SKM-1 treated with dmso at 0.1 percent for 144 hours (cell line): Measurements from ENCODE around the gene TRMT10C.
"Not testable (repeated sequence)": the region's sequence is repeated elsewhere in the genome, so short reads cannot be mapped to it uniquely, and the experiment has no call there.

ENCODE experiments used
- DNase-seq: peaks from one replicate; lab custom pipeline; 2025; ENCODE audit not compliant: unreplicated experiment; lab: John Stamatoyannopoulos, UW

TRMT10C gene

DNA sequence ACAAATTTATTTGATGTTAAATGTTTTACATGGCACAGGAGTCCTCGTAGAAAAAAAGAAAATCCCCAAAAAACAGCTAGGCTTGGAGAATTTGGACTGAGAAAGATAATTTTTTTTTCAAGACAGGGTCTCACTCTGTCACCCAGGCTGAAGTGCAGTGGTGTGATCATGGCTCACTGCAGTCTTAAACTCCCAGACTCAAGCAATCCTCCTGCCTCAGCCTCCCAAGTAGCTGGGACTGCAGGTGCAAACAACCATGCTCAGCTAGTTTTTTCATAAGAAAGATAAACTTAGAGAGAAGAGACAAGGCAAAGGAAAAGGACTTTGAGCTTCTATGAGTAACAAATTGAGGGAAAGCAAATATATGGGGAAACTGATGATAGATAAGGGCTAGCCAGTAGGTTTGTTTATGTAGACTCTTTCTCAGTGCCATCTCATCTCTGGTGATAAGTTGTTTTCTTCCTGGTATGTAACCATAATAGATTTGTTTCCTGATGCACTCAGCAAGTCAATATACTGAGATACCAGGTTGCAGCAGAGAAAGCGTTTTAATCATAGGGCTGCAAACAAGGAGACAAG is 13.1 kb upstream of the TRMT10C start:
- no peak for DNase-seq

DNA sequence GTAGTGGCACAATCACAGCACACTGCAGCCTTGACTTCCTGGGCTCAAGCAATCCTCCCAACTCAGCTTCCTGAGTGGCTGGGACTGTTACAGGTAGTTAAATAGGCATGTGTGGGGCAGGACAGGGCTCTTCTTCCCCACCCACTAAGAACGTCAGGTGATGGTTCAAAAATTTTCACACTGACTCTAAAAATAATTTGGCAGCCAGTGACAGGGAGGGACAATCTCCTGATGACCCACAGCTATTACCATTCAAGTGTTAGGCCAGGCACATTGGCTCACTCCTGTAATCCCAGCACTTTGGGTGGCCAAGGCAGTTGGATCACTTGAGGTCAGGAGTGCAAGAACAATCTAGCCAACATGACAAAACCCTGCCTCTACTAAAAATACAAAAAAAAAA is 12.2 kb upstream of the TRMT10C start:
- no peak for DNase-seq

DNA sequence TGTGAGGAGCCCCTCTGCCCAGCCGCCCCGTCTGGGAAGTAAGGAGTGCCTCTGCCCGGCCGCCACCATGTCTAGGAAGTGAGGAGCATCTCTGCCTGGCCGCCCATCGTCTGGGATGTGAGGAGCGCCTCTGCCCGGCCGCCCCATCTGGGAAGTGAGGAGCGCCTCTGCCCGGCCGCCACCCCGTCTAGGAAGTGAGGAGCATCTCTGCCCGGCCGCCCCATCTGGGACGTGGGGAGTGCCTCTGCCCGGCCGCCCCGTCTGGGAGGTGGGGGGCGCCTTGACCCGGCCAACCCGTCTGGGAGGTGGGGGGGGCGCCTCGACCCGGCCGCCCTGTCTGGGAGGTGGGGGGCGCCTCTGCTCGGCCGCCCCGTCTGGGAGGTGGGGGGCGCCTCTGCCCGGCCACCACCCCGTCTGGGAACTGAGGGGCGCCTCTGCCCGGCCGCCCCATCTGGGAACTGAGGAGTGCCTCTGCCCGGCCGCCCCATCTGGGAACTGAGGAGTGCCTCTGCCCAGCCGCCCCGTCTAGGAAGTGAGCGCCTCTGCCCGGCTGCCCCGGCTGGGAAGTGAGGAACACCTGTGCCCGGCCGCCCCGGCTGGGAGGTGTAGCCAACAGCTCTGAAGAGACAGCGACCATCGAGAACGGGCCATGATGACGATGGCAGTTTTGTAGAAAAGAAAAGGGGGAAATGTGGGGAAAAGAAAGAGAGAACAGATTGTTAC is 10.1 kb upstream of the TRMT10C start:
- not testable (repeated sequence) for DNase-seq

DNA sequence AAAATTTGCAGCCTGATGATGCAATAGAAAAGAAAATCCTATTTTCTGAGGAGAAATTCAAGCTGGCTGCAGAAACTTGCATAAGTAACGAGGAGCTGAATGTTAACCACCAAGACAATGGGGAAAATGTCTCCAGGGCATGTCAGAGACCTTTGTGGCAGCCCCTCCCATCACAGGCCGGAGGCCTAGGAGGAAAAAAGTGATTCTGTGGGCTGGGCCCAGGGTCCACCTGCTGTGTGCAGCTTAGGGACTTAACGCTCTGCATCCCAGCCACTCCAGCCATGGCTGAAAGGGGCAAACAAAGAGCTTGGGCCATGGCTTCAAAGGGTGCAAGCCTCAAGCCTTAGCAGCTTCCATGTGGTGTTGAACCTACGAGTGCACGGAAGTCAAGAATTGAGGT is 8.3 kb upstream of the TRMT10C start:
- not testable (repeated sequence) for DNase-seq

DNA sequence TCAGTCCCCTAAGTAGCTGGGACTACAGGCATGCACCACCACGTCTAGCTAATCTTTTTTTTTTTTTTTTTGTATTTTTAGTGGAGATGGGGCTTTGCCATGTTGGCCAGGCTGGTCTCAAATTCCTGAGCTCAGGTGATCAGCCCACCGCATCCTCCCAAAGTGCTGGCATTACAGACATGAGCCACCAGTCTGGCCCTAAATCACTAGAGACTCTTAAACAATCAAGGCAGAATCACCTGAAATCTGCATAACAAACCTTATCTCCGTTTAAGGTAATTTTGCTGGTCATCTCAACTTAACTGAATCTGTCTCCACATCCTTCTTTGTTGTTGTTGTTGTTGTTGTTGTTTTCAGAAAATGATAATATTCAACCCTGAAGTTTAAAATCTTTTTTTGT is 5.6 kb upstream of the TRMT10C start:
- no peak for DNase-seq

DNA sequence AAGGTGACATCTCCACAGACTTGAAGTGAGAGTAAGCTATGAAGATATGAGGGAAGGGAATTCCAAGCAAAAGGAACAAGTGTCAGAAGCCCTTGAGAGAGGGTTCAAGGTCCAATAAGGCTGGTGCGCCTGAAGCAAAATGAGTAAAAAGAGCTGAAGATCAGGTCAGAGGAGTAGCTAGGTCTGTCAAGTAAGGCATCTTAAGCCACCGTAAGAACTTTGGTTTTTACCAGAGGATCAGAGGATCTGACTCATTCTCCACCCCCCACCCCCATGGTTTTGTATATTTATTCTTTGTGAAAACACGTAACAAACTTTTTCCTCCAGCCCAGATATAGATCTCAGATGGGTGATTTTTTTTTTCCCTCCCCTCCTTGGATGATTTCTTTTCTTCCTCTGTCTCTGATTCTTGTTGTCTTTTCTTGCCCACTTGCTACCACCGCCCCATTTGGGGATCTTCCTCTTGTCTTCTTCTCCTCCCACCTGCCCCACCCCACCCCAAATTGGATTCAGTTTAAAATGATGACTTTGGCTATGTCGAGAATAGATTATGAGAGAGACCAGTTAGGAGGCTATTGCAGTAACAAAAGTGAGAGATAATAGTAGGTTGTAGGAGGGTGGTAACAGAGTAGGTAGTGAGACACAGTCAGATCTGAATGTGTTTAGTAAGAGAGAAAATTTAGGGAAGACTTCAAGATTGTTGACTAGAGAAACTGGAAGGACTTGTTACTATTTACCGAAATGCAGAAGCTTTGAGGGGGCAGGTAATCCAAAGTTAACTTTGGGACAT is 6.1 kb downstream of the TRMT10C start:
- DNase-seq: no peak

DNA sequence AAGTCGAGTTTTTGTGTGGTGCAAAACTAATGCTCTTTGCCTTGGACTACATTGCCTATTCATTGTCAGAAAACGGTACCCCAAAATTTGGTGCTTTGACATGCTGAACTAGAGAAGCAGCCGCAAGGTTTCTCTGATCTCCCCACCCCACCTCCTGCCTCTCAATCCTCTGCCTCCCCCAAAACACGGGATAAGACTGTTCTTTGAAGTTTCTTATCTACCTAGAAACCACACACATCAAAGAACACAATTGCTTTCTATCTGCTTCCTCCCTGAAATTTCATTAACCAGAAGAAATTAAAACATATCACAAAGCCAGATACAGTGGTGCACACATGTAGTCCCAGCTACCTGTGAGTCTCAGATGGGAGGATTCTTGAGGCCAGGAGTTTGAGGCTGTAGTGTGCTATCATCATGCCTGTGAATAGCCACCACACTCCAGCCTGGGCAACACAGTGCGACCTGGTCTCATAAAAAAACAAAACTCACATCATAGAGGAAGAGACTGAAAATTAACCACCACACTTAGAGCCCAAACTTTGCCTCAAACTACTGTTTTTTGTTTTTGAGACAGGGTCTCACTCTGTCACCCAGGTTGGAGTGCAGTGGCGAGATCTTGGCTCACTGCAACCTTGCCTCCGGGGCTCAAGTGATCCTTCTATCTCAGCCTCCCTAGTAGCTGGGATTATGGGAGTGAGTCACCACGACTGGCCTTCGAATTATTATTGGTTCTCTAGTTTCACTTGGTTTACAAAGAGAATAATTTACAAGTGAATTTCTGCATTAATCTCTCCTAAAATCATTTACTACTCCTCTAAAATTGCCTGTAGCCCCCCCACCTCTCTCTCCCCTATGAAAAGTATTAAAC is 9.6 kb downstream of the TRMT10C start:
- no peak for DNase-seq

DNA sequence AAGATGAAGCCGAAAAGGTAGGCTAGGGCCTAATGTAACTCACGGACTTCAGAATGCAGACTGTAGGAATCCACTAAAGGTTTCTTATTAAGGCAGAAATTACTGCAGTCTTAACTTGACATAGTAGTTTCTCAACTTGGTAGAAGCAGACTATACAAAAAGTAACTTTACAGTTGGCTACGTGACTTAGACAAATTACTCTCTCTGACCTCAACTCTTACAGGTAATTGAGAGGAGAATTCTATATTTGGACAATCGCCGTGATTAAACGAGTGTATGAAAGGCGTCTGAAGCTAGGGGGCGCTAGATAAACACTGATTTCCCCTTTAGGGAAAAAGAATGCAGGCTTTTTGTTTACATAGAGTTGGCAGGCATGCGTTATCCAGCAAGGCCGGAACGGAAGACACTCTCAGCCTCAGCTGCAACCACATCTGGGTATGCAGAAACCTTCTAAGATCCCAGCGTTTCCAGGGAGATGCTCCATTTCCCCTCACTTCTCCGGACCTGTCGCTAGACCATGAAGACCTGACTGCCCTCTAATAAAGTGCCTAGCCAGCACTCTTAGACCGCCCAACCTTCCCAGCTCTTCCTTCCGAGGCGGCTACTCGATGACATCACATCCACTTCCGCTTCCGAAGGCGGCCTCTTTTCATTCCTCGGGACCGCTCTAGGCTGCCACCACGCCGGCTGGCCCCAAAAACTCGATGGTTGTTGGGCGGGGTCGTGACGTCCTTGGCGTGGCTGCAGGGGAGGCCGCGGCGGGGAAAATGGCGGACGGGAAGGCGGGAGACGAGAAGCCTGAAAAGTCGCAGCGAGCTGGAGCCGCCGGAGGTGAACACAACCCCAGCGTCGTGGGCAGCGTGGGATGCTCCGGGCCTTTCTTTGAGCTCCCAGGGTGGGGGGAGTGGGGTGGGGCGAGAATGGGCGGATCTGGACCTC is 12.1 kb downstream of the TRMT10C start, which contains the start of gene PCNP:
PCNP (plus strand) TSS at position 732 of the 939 bp plus-strand sequence; CDS start at position 768, 36 bp downstream.
- peak; percentile 98 for DNase-seq

DNA sequence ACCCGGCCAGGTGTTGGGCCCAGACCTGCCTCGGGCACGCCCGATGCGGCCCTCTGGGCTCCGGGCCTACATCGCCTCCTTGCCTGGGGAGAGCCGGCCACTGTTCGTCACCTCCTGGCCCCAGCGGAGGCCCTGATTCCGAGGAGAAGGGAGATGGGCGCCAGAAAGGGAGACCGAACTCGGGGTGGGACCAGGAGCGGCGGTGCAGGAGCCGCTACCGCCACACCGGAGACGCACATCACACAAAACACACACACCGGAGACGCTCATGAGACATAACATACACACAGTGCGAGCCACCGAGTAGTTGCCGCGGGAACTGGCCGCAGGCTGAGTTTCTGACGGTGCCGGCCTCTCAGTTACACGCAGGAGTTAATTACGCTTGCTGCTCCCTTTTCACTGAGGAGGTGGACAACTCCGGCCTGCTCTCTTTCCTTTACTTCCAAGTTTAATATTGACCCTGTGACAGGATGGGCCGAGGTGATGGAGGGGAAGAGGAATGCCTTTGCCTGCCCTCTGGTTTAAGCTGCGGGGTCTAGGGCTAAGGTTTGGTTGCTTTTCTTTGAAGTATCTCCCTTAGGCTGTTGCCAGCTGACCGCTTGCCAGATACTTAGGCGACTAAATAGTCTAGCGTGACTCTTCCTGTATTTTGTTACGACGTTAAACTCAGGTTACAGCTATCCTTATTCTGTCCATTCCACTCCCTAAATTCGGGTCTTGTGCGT is 12.9 kb downstream of the TRMT10C start:
- peak; percentile 51 for DNase-seq

DNA sequence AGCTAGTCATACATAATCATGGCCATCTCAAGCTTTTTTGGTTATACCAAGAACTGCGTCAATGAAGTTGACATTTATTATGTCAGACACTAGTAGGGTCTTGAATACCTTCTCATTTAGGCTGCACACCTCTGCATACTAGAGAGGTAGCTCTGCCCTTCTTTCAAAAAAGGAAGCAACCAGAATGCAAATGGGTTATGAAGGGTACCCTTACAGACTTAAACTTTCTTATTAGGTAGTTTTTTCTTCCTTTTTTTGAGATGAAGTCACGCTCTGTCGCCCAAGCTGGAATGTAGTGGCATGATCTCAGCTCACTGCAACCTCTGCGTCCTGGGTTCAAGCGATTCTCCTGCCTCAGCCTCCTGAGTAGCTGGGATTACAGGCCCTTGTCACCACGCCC is 15.6 kb downstream of the TRMT10C start:
- DNase-seq: no peak

DNA sequence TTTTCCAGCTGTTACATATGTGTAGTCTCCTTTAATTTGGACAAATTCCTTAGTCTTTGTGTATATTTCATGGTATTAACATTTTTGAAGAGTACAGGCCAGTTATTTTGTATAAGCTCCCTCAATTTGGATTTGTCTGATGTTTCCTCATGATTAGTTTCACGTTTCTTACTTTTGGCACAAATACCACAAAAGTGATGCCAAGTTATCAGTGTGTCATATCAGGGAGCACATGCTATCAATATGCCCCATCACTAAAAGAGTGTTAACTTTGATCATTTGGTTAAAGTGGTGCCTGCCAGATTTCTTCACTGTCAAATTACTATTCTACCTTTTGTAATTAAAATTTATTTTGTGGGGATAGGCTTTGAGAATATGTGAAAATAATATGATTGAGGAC is 26.9 kb downstream of the TRMT10C start:
- no peak for DNase-seq

DNA sequence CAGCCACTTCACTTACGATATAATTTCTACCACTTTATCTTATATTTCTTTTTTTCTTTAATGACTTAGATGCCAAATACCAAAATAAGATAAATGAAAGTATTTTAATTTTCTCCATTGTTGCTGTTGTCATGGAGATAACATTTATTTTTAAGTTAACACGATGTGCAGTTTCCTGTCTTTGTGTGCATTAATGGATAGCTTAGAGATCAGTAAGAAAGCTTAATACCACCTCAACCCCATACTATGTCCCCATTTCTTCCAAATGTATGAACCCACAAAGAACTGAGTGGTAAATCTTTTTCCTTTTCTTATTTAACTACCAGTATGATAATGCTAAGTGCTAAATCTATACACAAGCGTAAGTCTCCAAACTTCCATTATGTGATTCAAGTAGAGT is 29.4 kb downstream of the TRMT10C start:
- no peak for DNase-seq

DNA sequence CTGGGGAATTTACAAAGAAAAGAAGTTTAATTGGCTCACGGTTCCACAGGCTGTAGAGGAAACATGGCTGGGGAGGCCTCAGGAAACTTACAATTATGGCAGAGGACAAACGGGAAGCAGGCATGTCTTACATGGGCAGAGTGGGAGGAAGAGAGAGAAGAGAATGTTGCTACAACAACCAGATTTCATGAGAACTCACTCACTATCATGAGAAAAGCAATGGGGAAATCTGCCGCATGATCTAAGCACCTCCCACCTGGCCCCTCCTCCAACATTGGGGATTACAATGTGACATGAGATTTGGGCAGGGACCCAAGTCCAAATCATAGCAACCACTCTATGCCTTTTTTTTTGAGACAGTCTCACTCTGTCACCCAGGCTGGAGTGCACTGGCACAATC is 41.1 kb downstream of the TRMT10C start:
- no peak for DNase-seq

DNA sequence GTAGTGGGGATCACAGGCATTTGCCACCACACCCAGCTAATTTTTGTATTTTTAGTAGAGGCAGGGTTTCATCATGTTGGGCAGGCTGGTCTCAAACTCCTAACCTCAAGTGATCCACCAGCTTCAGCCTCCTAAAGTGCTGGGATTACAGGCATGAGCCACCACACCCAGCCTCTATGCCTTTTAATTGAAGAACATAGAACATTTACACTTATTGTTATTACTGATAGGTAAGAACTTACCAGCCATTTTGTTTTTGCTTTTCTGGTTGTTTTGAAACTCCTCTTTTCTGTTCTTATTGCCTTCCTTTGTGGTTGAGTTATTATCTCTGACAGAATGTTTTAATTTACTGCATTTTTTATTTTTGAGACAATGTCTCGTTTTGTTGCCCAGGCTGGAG is 41.5 kb downstream of the TRMT10C start:
- no peak for DNase-seq

DNA sequence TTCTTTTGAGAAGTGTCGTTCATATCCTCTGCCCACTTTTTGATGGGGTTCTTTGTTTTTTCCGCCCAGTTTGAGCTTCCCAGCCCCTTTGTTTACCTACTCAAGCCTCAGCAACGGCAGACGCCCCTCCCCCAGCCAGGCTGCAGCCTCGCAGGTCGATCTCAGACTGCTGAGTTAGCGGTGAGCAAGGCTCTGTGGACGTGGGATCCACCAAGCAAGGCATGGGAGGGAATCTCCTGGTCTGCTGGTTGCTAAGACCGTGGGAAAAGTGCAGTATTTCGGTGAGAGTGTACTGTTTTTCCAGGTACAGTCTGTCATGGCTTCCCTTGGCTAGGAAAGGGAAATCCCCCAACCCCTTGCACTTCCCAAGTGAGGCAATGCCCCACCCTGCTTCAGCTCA is 43.7 kb downstream of the TRMT10C start:
- not testable (repeated sequence) for DNase-seq

DNA sequence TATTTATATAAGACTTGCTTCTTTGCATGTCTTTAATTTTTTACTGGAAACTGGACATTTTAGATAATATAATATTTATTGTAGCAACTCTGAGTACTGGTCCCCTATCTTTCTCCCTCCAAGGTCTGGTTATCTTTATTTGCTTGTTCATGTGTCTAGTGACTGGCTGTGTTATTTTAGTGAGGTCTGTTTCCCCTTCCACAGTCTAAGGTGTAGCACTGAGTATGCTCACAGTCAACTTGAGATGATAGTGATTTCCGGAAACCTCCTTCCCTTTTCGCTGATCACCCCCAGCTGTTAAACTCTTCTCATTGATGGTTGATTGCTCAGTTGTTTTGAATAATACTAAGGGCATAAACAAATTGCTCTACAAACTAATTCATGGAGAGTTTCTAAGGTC is 49.4 kb downstream of the TRMT10C start:
- DNase-seq: no peak

DNA sequence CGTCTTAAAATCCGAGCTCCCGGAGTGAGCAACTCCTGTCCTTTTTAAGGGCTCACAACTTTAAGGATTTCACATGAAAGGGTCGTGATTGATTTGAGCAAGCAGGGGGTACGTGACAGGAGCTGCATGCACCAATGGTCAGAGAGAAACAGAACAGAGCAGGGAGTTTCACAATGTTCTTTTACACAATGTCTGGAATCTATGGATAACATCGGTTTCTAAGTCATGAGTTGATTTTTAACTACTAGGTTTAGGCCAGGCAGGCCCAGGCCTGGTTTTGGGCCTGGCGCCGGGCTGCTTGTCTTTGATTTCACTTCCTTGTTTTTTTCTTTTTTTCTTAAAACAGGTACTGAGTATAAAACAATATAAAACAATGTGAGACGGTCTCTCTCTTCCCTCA is 51.3 kb downstream of the TRMT10C start:
- DNase-seq: not testable (repeated sequence)

DNA sequence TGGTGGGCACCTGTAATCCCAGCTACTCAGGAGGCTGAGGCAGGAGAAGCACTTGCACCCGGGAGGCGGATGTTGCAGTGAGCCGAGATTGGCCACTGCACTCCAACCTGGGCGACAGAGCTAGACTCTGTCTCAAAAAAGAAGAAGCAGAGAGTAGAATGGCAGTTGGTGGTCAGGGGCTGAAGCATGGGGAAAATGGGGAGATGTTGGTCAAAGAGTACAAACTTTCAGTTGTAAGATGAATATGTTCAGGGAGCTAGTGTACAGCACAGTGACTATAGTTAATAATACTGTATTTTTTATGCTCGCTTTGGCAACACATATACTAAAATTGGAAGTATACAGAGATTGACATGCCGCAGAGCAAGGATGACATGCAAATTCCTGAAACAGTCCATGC is 53.9 kb downstream of the TRMT10C start:
- no peak for DNase-seq
